Measurements from ENCODE around the gene SRPK2.
"Not testable (repeated sequence)": the region's sequence is repeated elsewhere in the genome, so short reads cannot be mapped to it uniquely, and the experiment has no call there.

SRPK2 gene

DNA sequence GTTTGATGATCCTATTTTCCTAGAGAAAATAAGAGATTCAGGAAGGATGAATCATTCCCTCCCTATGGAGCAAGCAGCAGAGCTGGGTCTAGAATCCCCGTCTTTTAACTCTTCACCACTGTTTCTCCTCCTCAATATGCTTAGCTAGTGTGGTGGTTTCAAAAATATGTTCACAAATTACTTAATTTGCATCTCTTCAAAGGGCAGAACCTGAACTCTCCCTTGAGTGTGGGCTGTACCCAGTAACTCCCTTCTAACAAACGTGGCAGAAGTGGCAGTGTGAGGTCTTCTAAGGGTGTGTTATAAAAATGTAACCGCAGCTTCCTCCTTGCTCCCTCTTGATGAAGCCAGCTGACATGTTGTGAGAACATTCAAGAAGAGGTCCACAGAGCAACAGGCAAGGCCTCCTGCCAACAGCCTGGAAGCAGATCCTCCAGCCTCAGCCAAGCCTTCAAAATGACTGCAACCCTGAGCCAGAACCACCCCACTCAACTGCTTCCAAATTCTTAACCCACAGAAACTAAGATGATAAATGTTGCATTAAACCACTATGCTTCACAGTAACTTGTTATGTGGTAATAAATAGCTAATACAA, 36.6 kb downstream of the SRPK2 start:
- H4K8ac ChIP-seq (ENCODE audit: low read depth, low read length), result no peak overlapping the region
- no peak overlapping the region for H2BK5ac ChIP-seq (ENCODE audit: low read length)
- H3K27me3 ChIP-seq (ENCODE audit: control insufficient read depth in 3 of 3, insufficient read depth in 3 of 3, low read depth in 1 of 3, low read length in 3 of 3), result no peaks in the 10 kb centered on the region
- no peak overlapping the region for H2BK120ac ChIP-seq (ENCODE audit: low read depth, low read length)
- H3K9me3 ChIP-seq (replicated peaks in 1 of 2; ENCODE audit: control insufficient read depth in 2 of 2, insufficient read depth in 1 of 2, low read depth in 1 of 2, low read length in 2 of 2), result no peaks in the 10 kb centered on the region
- H3K9ac ChIP-seq (ENCODE audit: low read depth, low read length, poor library complexity), result no peak overlapping the region
- no peak overlapping the region for H3K4me2 ChIP-seq (ENCODE audit: insufficient read depth, low read length, poor library complexity, severe bottlenecking)
- H3K14ac ChIP-seq (ENCODE audit: low read length), result no peak overlapping the region
- H2AFZ ChIP-seq (ENCODE audit: low read length), result no peak overlapping the region
- H3K27ac ChIP-seq (replicated peaks; ENCODE audit: low read length), result no peak overlapping the region
- no peak overlapping the region for H2BK15ac ChIP-seq (ENCODE audit: low read length)
- H3K4ac ChIP-seq (ENCODE audit: low read length), result no peak overlapping the region
- H3K36me3 ChIP-seq (replicated peaks in 1 of 2; ENCODE audit: control insufficient read depth in 2 of 2, insufficient read depth in 2 of 2, low read length in 2 of 2), result no peaks in the 10 kb centered on the region
- H3K4me3 ChIP-seq (ENCODE audit: low read length in 2 of 2), result no peak overlapping the region
- WGBS, 2 donors (ENCODE audit: extremely low coverage in 2 of 2, insufficient read length in 2 of 2, insufficient replicate concordance in 1 of 2), result no CpG with 5 or more reads among the region's 3 CpGs
- peaks cover 3% of the 10 kb centered on the region for H3K79me1 ChIP-seq (ENCODE audit: low read depth, low read length)
- H2AK5ac ChIP-seq (ENCODE audit: low read depth, low read length), result no peak overlapping the region
- H3K4me1 ChIP-seq (ENCODE audit: control insufficient read depth in 2 of 2, insufficient read depth in 1 of 2, low read depth in 1 of 2, low read length in 2 of 2), result peaks cover 2 to 3% of the 10 kb centered on the region in 2 donors
- H3K23ac ChIP-seq (ENCODE audit: low read depth, low read length, poor library complexity), result no peak overlapping the region
- no peak overlapping the region for H2BK12ac ChIP-seq (ENCODE audit: low read length)
- DNase-seq (ENCODE audit: low spot score), result no peak
- no peak overlapping the region for H4K91ac ChIP-seq (ENCODE audit: low read depth, low read length, poor library complexity)
- no peak overlapping the region for H3K18ac ChIP-seq (ENCODE audit: low read length)

DNA sequence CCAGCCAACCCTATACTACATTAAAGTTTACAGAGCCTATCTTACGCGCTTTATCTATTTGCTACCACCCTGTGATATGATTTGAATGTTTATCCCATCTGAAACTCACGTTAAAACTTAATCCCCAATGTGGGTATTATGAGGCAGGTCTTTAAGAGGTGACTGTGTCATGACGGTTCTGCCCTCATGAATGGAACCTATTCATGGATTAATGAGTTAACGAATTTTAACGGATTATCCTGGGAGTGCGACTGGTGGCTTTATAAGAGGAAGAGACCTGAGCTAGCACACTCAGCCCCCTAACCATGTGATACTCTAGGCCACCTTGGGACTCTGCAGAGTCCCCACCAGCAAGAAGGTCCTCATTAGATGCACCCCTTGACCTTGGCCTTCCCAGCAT, 37.8 kb downstream of the SRPK2 start:
- no peaks in the 10 kb centered on the region for H3K9me3 ChIP-seq (replicated peaks in 1 of 2; ENCODE audit: control insufficient read depth in 2 of 2, insufficient read depth in 1 of 2, low read depth in 1 of 2, low read length in 2 of 2)
- H2BK15ac ChIP-seq (ENCODE audit: low read length), result no peak overlapping the region
- no peak overlapping the region for H2BK5ac ChIP-seq (ENCODE audit: low read length)
- H3K23ac ChIP-seq (ENCODE audit: low read depth, low read length, poor library complexity), result no peak overlapping the region
- WGBS, 2 donors (ENCODE audit: extremely low coverage in 2 of 2, insufficient read length in 2 of 2, insufficient replicate concordance in 1 of 2), result no CpG with 5 or more reads among the region's 7 CpGs
- H2BK120ac ChIP-seq (ENCODE audit: low read depth, low read length), result no peak overlapping the region
- H3K9ac ChIP-seq (ENCODE audit: low read depth, low read length, poor library complexity), result no peak overlapping the region
- H3K36me3 ChIP-seq (replicated peaks in 1 of 2; ENCODE audit: control insufficient read depth in 2 of 2, insufficient read depth in 2 of 2, low read length in 2 of 2), result no peaks in the 10 kb centered on the region
- H2AFZ ChIP-seq (ENCODE audit: low read length), result no peak overlapping the region
- peaks cover 0 to 3% of the 10 kb centered on the region in 2 donors for H3K4me1 ChIP-seq (ENCODE audit: control insufficient read depth in 2 of 2, insufficient read depth in 1 of 2, low read depth in 1 of 2, low read length in 2 of 2)
- H3K4ac ChIP-seq (ENCODE audit: low read length), result no peak overlapping the region
- no peak overlapping the region for H2AK5ac ChIP-seq (ENCODE audit: low read depth, low read length)
- no peak overlapping the region for H2BK12ac ChIP-seq (ENCODE audit: low read length)
- no peak overlapping the region for H3K27ac ChIP-seq (replicated peaks; ENCODE audit: low read length)
- no peak overlapping the region for H4K8ac ChIP-seq (ENCODE audit: low read depth, low read length)
- no peak for DNase-seq (ENCODE audit: low spot score)
- no peak overlapping the region for H3K4me3 ChIP-seq (ENCODE audit: low read length in 2 of 2)
- H3K79me1 ChIP-seq (ENCODE audit: low read depth, low read length), result peaks cover 4% of the 10 kb centered on the region
- H4K91ac ChIP-seq (ENCODE audit: low read depth, low read length, poor library complexity), result no peak overlapping the region
- no peak overlapping the region for H3K18ac ChIP-seq (ENCODE audit: low read length)
- H3K27me3 ChIP-seq (ENCODE audit: control insufficient read depth in 3 of 3, insufficient read depth in 3 of 3, low read depth in 1 of 3, low read length in 3 of 3), result no peaks in the 10 kb centered on the region
- no peak overlapping the region for H3K14ac ChIP-seq (ENCODE audit: low read length)
- no peak overlapping the region for H3K4me2 ChIP-seq (ENCODE audit: insufficient read depth, low read length, poor library complexity, severe bottlenecking)

DNA sequence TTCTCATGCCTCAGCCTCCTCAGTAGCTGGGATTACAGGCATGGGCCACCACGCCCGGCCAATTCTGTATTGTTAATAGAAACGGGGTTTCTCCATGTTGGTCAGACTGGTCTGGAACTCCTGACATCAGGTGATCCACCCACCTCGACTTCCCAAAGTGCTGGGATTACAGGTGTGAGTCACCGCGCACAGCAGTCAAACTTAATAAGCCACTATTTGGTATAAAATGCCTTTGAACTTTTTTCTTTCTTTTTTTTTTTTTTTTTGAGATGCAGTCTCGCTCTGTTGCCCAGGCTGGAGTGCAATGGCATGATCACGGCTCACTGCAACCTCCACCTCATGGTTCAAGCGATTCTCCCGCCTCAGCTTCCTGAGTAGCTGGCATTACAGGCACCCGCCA, 40.5 kb downstream of the SRPK2 start:
- not testable (repeated sequence) for H4K8ac ChIP-seq (ENCODE audit: low read depth, low read length); H2AK5ac ChIP-seq (ENCODE audit: low read depth, low read length); H3K9me3 ChIP-seq (replicated peaks in 1 of 2; ENCODE audit: control insufficient read depth in 2 of 2, insufficient read depth in 1 of 2, low read depth in 1 of 2, low read length in 2 of 2); H3K4me2 ChIP-seq (ENCODE audit: insufficient read depth, low read length, poor library complexity, severe bottlenecking); H3K23ac ChIP-seq (ENCODE audit: low read depth, low read length, poor library complexity); H2AFZ ChIP-seq (ENCODE audit: low read length); H3K27me3 ChIP-seq (ENCODE audit: control insufficient read depth in 3 of 3, insufficient read depth in 3 of 3, low read depth in 1 of 3, low read length in 3 of 3); H3K14ac ChIP-seq (ENCODE audit: low read length); H3K4me3 ChIP-seq (ENCODE audit: low read length in 2 of 2); H3K79me1 ChIP-seq (ENCODE audit: low read depth, low read length); H4K91ac ChIP-seq (ENCODE audit: low read depth, low read length, poor library complexity); DNase-seq (ENCODE audit: low spot score); H3K9ac ChIP-seq (ENCODE audit: low read depth, low read length, poor library complexity); H3K27ac ChIP-seq (replicated peaks; ENCODE audit: low read length); H3K18ac ChIP-seq (ENCODE audit: low read length); H2BK12ac ChIP-seq (ENCODE audit: low read length); H3K36me3 ChIP-seq (replicated peaks in 1 of 2; ENCODE audit: control insufficient read depth in 2 of 2, insufficient read depth in 2 of 2, low read length in 2 of 2); H2BK120ac ChIP-seq (ENCODE audit: low read depth, low read length); H3K4ac ChIP-seq (ENCODE audit: low read length); H3K4me1 ChIP-seq (ENCODE audit: control insufficient read depth in 2 of 2, insufficient read depth in 1 of 2, low read depth in 1 of 2, low read length in 2 of 2); H2BK15ac ChIP-seq (ENCODE audit: low read length); H2BK5ac ChIP-seq (ENCODE audit: low read length)
- no CpG with 5 or more reads among the region's 11 CpGs for WGBS, 2 donors (ENCODE audit: extremely low coverage in 2 of 2, insufficient read length in 2 of 2, insufficient replicate concordance in 1 of 2)

DNA sequence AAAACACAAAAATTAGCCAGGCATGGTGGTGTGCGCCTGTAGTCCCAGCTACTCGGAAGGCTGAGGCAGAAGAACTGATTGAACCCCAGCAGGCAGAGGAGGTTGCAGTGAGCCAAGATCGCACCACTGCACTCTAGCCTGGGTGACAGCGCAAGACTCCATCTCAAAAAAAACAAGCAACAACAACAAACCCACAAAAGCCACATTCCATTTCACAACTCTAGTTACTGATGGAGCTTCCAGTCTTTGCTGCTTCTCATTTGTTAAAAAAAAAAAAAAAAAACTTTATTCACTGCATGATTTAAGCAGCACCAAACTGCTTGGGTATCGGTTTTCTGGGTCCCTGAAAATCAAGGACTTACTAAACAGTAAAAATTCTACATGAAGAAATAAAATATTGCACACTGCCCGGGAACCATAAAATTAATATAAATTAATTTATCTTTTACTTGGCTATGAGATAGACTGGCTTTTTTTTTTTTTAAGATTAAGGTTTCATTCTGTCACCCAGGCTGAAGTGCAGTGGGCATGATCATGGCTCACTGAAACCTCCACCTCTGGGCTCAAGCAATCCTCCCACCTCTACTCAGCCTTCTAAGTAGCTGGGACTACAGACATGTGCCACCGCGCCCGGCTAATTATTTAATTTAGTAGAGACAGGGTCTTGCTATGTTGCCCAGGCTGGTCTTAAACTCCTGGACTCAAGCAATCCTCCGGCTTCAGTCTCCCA, 42.0 kb downstream of the SRPK2 start:
- H3K4me1 ChIP-seq (ENCODE audit: control insufficient read depth in 2 of 2, insufficient read depth in 1 of 2, low read depth in 1 of 2, low read length in 2 of 2), result no peaks in the 10 kb centered on the region
- H3K9ac ChIP-seq (ENCODE audit: low read depth, low read length, poor library complexity), result no peak overlapping the region
- no peak overlapping the region for H4K91ac ChIP-seq (ENCODE audit: low read depth, low read length, poor library complexity)
- no peak overlapping the region for H3K4ac ChIP-seq (ENCODE audit: low read length)
- no peak overlapping the region for H3K23ac ChIP-seq (ENCODE audit: low read depth, low read length, poor library complexity)
- H2BK120ac ChIP-seq (ENCODE audit: low read depth, low read length), result no peak overlapping the region
- H3K18ac ChIP-seq (ENCODE audit: low read length), result no peak overlapping the region
- no peak overlapping the region for H3K14ac ChIP-seq (ENCODE audit: low read length)
- H4K8ac ChIP-seq (ENCODE audit: low read depth, low read length), result no peak overlapping the region
- H2BK12ac ChIP-seq (ENCODE audit: low read length), result no peak overlapping the region
- H3K4me3 ChIP-seq (ENCODE audit: low read length in 2 of 2), result no peak overlapping the region
- no peak overlapping the region for H2BK15ac ChIP-seq (ENCODE audit: low read length)
- peaks cover 3% of the 10 kb centered on the region for H3K79me1 ChIP-seq (ENCODE audit: low read depth, low read length)
- H3K36me3 ChIP-seq (replicated peaks in 1 of 2; ENCODE audit: control insufficient read depth in 2 of 2, insufficient read depth in 2 of 2, low read length in 2 of 2), result no peaks in the 10 kb centered on the region
- no CpG with 5 or more reads among the region's 10 CpGs for WGBS, 2 donors (ENCODE audit: extremely low coverage in 2 of 2, insufficient read length in 2 of 2, insufficient replicate concordance in 1 of 2)
- no peak overlapping the region for H2BK5ac ChIP-seq (ENCODE audit: low read length)
- DNase-seq (ENCODE audit: low spot score), result no peak
- H3K27ac ChIP-seq (replicated peaks; ENCODE audit: low read length), result no peak overlapping the region
- no peak overlapping the region for H2AK5ac ChIP-seq (ENCODE audit: low read depth, low read length)
- H2AFZ ChIP-seq (ENCODE audit: low read length), result no peak overlapping the region
- H3K9me3 ChIP-seq (replicated peaks in 1 of 2; ENCODE audit: control insufficient read depth in 2 of 2, insufficient read depth in 1 of 2, low read depth in 1 of 2, low read length in 2 of 2), result no peaks in the 10 kb centered on the region
- H3K27me3 ChIP-seq (ENCODE audit: control insufficient read depth in 3 of 3, insufficient read depth in 3 of 3, low read depth in 1 of 3, low read length in 3 of 3), result no peaks in the 10 kb centered on the region
- H3K4me2 ChIP-seq (ENCODE audit: insufficient read depth, low read length, poor library complexity, severe bottlenecking), result no peak overlapping the region

Measured in neuronal stem cell (in vitro differentiated cells).